ENCODE measurements around the gene CD79B. TPM values are rescaled to one million over a fixed set of nuclear protein-coding genes. Genes with fewer than 3 reads are reported as not detected.

The CD79B gene
- total and polyA plus RNA-seq, 2 of the 8 experiments (the other 6 are each of a cell fraction or from before 2014, with no cell fraction given): 1.5 to 3.9 TPM

- H3K23ac ChIP-seq (ENCODE audit: insufficient read length): no peak overlapping the region
- TF ChIP-seq EGR1 (IDR thresholded peaks at IDR 0.05; ENCODE audit: borderline replicate concordance, low read depth, low read length) (peak; percentile 75), CTBP2 (IDR thresholded peaks at IDR 0.05; ENCODE audit: borderline replicate concordance, insufficient read depth, insufficient read length, low read length) (no peak), SP1 (IDR thresholded peaks at IDR 0.05; ENCODE audit: low read depth, low read length) (peak; percentile 88), CBX5 (IDR thresholded peaks at IDR 0.05; ENCODE audit: low read depth, low read length) (no peak), HDAC6 (IDR thresholded peaks at IDR 0.05; ENCODE audit: low read depth, low read length) (no peak), SIN3A (conservative IDR thresholded peaks at IDR 0.05 in 1 of 2, IDR thresholded peaks at IDR 0.05 in 1 of 2; ENCODE audit: low read depth in 1 of 2, low read length in 2 of 2) (peak; percentile 33 to 54; a peak in 1 of 4 replicates), CREB1 (IDR thresholded peaks at IDR 0.05) (no peak), RAD21 (IDR thresholded peaks at IDR 0.05 in 1 of 2, conservative IDR thresholded peaks at IDR 0.05 in 1 of 2; ENCODE audit: low read depth in 2 of 2, low read length in 2 of 2) (peak; percentile 25 to 30; a peak in 2 of 4 replicates), ATF2 (IDR thresholded peaks at IDR 0.05; ENCODE audit: low read length) (no peak), CHD2 (IDR thresholded peaks at IDR 0.05; ENCODE audit: low read length) (no peak), POLR2A (IDR thresholded peaks at IDR 0.05; ENCODE audit: control extremely low read depth in 1 of 2, low read depth in 2 of 2, low read length in 2 of 2) (no peak), SAP30 (IDR thresholded peaks at IDR 0.05; ENCODE audit: insufficient read depth, insufficient replicate concordance, low read length) (no peak)
Observed at GRCh38 chr17:63918305-63918704, 13.8 kb downstream of the CD79B start.

More at GRCh38 chr17:63918305-63918704, 13.8 kb downstream of the CD79B start:
- DNase-seq (ENCODE audit: low read depth in 1 of 2, low spot score in 2 of 2) (peak in 1 of 2 experiments; percentile 71), FAIRE-seq (no peak)
- 37% methylated on average over 10 of the region's 10 CpGs; no CpG with 5 or more reads in 1 of the 2 experiments for WGBS, 2 experiments (ENCODE audit: extremely low coverage in 1 of 2, insufficient coverage in 1 of 2, insufficient read length in 1 of 2, insufficient replicate concordance in 2 of 2, low coverage in 1 of 2, low lambda C conversion rate in 2 of 2, missing lambda C conversion rate in 1 of 2)
- H2BK120ac ChIP-seq (replicated peaks; ENCODE audit: low read depth, low read length): peak overlapping the region; percentile 43
- no peak overlapping the region for H2BK20ac ChIP-seq (ENCODE audit: low read length)
- H3K9ac ChIP-seq (replicated peaks in 1 of 4; ENCODE audit: extremely low read depth in 1 of 4, low read depth in 3 of 4, low read length in 3 of 4): no peak overlapping the region
- no peak overlapping the region for H4K8ac ChIP-seq (ENCODE audit: extremely low read depth, insufficient read depth, low read length)
- H4K91ac ChIP-seq (replicated peaks; ENCODE audit: insufficient read length, low read length): no peak overlapping the region
- H4K20me1 ChIP-seq (replicated peaks in 1 of 2; ENCODE audit: control insufficient read depth in 1 of 2, insufficient read depth in 2 of 2, low read length in 2 of 2): no peaks in the 10 kb centered on the region
- ChIA-PET POLR2A (ENCODE audit: partially characterized antibody) (interaction anchor here (0.8 to 2.5 kb wide), 11 partner anchors 8 to 587 kb away, joined by 3 to 13 read pairs (median 3); no protein-coding TSS in a partner anchor), CTCF (ENCODE audit: partially characterized antibody) (interaction anchor here (0.6 to 11.2 kb wide), 44 partner anchors 7 to 1511 kb away, joined by 3 to 270 read pairs (median 11); partner anchors contain the start of genes CD79B, CSHL1, GH2 and ICAM2)
- no peaks in the 10 kb centered on the region; the same call in 1 of the 2 replicates for H3K23me2 ChIP-seq (ENCODE audit: low read depth, low read length)
- H3K79me1 ChIP-seq (ENCODE audit: low read depth, low read length): no peaks in the 10 kb centered on the region
- H2BK5ac ChIP-seq (ENCODE audit: low read depth, low read length): no peak overlapping the region
- no peak overlapping the region for H2BK15ac ChIP-seq (ENCODE audit: low read length)
- no peak overlapping the region for H3K18ac ChIP-seq (ENCODE audit: extremely low read depth, low read length)
- H2AFZ ChIP-seq (ENCODE audit: low read length): peak overlapping the region; percentile 89
- no peaks in the 10 kb centered on the region for H3K27me3 ChIP-seq (replicated peaks in 1 of 4; ENCODE audit: control insufficient read depth in 3 of 4, extremely low read depth in 1 of 4, insufficient read depth in 3 of 4, low read length in 3 of 4)
- H3K79me2 ChIP-seq (ENCODE audit: control insufficient read depth in 1 of 2, insufficient read depth in 2 of 2, low read length in 2 of 2): no peaks in the 10 kb centered on the region
- no peaks in the 10 kb centered on the region for H3K36me3 ChIP-seq (ENCODE audit: control insufficient read depth in 2 of 4, insufficient read depth in 4 of 4, low read length in 3 of 4)
- H3K4me3 ChIP-seq (ENCODE audit: extremely low read depth in 1 of 4, insufficient read depth in 2 of 4, low read depth in 3 of 4, low read length in 4 of 4): peak overlapping the region in 1 of 4 experiments; percentile 39; a peak in 3 of 8 replicates
- no peak overlapping the region for H3K14ac ChIP-seq (ENCODE audit: insufficient read length)
- no peak overlapping the region for H3K56ac ChIP-seq (replicated peaks; ENCODE audit: insufficient read length, low read depth, low read length)
- no peak overlapping the region for H2BK12ac ChIP-seq (ENCODE audit: low read depth, low read length)
- peaks cover 0 to 5% (median under 1%) of the 10 kb centered on the region in 4 experiments; a peak in 3 of 7 replicates for H3K4me1 ChIP-seq (replicated peaks in 1 of 4; ENCODE audit: control insufficient read depth in 3 of 4, insufficient read depth in 4 of 4, low read length in 3 of 4)
- H3K4me2 ChIP-seq (ENCODE audit: insufficient read depth in 1 of 2, low read depth in 2 of 2, low read length in 2 of 2): peak overlapping the region; percentile 42 to 58
- no peaks in the 10 kb centered on the region for H3K9me3 ChIP-seq (ENCODE audit: insufficient read depth in 2 of 2, low read depth in 1 of 2, low read length in 1 of 2)
- peak overlapping the region; percentile 0 for H4K5ac ChIP-seq (ENCODE audit: insufficient read length, low read depth, low read length)
- no peak overlapping the region for H2AK5ac ChIP-seq (ENCODE audit: low read depth, low read length)
- H3K27ac ChIP-seq (ENCODE audit: low read depth, low read length): no peak overlapping the region
- no peak overlapping the region for H3K4ac ChIP-seq (replicated peaks; ENCODE audit: insufficient read length, low read depth, low read length)
